ENCODE results near the gene GSTA4.

DNA sequence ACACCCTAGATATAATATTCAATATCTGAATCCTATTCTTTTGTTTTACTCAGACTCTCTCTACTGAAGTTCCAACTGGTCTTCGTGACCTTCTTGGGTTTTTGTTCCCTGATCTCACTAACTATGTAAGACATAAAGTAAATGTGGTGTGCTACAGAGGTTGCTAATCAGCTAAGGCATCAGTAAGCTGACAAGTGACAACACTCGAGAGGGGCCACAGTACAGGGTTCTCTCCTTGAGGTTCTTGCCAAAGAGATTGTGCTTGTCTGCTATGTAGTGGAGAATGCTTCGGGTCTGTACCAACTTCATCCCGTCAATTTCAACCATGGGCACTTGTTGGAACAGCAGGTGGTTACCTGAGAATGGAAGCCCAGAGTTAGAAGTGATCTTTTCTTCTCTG lies 9.9 kb downstream of the GSTA4 start:
- TF ChIP-seq EP300 (IDR thresholded peaks at IDR 0.05) = no peak
- TF ChIP-seq, protein P1, sequence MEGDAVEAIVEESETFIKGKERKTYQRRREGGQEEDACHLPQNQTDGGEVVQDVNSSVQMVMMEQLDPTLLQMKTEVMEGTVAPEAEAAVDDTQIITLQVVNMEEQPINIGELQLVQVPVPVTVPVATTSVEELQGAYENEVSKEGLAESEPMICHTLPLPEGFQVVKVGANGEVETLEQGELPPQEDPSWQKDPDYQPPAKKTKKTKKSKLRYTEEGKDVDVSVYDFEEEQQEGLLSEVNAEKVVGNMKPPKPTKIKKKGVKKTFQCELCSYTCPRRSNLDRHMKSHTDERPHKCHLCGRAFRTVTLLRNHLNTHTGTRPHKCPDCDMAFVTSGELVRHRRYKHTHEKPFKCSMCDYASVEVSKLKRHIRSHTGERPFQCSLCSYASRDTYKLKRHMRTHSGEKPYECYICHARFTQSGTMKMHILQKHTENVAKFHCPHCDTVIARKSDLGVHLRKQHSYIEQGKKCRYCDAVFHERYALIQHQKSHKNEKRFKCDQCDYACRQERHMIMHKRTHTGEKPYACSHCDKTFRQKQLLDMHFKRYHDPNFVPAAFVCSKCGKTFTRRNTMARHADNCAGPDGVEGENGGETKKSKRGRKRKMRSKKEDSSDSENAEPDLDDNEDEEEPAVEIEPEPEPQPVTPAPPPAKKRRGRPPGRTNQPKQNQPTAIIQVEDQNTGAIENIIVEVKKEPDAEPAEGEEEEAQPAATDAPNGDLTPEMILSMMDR (IDR thresholded peaks at IDR 0.05) = no peak

Data from upper lobe of left lung (tissue), 4 donors.